HG03442 (cell line): ENCODE results near the gene GRHL3.

Source experiments
- ATAC-seq: cut with Tn5 transposase; IDR thresholded peaks from one replicate; pipeline ENCODE4 v1.9.1; 2021; ENCODE audit warnings: mild to moderate bottlenecking, moderate library complexity; ENCODE audit not compliant: unreplicated experiment

Gene GRHL3

DNA sequence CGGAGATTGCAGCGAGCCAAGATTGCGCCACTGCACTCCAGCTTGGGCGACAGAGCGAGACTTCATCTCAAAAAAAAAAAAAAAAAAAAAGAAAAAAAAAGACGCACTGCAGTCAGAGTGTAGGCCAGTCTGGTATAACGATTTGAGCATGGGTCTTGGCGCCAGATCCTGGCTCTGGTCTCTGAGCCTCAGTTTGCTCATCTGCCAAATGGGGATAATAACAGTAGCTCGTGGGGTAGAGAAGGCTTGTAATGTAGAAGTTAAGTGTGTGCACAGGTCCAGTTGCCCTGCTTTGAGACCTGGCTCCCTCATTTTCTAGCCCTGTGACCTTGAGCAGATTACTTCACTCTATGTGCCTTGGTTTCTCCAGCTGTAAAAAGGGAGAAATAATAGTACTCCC lies 26.3 kb upstream of the GRHL3 start:
- no peak for ATAC-seq

DNA sequence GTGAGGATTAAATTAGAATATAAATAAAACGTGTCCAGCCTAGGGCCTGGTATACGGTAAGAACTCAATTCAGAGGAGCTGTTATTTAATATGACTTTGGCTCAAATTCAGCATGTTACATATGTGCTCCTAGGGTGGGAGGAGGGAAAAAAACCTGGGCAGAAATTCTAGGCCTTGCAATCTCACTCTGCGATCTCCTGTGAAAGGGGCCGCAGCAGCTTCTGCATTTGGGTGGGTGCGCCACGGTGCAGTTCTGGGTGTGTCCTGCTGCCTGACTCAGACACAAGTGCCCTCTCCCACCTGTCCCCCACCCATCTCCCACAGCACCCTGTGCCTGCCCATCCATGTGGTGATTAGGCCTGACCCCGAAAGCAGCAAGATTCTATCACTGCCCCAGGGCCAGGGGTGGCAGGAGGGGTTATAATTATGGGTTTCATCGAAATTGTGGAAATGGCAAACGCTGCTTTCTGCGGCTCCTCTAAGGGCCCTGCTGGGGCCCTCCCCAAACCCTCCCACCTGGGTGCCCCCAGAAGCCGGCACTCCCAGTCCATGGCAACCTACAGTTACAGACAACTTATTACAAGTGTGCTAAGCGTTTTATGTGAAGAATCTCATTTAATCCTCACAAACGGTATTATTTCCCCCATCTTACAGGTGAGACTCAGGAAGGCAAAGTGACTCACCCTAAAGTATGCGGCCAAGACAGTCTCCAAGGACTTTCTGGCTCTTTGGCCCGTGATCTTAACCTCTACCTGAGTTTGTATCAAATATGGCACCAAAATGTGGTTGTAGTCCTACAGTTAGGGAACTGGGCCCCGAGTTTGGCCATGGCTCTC lies 25.5 kb upstream of the GRHL3 start:
- no peak for ATAC-seq

DNA sequence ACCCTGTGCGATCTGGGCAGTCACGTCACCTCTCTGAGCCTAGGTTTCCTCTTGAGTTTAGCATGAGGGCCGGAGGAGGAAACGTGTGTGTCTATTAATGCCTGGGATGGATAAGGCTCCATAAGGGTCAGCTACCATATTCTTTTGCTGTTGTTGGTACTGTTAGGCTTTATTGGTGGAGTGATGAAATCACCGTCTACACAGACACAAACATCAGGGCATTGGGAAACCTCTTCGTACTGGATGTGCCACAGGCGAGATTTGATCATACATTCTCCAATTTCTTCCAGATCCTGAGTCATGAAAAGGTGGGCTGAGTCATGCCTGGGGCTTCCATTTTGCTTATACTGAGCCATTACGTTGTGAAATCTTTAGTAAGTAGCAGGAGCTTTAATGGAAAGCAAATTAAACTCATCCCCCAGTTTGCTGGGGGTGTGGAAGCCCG lies 24.9 kb upstream of the GRHL3 start:
- ATAC-seq = no peak

DNA sequence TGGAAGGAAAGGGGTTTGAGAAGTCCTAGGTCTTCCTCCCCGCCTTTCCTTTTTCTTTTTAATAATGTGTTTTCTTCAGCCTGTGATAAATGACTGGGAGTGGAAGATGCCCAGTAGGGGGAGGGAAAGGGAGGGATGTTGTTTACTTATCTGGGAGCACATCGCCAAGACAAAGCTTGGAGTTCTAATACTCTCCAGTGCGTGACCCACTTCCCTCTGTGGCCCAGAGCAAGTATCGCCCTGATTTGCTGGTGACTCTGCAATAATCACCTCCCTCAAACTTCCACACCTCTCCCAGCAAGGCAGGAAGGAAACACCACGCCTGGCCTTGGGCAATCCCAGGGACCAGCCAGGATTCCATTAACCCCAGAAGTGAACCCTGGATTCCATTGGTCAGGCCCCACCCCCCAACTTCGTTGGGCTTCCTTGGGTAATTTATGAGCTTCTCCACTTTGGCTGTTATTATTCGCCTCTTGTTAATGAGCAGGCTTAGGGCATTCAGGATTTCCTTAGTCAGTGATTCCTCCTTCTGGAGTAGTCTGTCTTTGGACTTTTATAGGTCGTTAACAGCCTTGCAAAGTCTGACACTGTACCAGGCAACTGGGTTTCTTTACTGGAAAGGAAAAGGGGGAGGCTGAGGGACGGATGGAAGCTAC lies 24.3 kb upstream of the GRHL3 start:
- no peak for ATAC-seq

DNA sequence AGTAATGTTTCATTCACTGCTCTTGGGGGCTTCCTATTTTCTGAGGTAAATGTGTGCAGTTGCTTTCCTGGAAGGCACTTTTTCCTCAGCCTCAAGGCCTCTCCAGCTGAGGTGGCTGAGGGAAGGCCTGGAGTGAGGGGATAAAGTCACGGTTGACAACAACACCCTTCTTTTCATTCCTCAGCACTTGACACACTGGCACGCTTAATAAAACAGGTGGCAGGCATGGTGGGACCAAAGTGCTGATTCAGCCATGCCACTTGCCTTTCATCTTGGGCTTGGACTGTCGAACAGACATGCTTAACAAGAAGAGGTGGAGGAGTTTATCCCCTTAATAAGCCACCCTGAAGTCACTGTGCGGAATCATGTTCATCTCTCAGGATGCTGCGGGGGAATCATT lies 23.6 kb upstream of the GRHL3 start:
- ATAC-seq = no peak

DNA sequence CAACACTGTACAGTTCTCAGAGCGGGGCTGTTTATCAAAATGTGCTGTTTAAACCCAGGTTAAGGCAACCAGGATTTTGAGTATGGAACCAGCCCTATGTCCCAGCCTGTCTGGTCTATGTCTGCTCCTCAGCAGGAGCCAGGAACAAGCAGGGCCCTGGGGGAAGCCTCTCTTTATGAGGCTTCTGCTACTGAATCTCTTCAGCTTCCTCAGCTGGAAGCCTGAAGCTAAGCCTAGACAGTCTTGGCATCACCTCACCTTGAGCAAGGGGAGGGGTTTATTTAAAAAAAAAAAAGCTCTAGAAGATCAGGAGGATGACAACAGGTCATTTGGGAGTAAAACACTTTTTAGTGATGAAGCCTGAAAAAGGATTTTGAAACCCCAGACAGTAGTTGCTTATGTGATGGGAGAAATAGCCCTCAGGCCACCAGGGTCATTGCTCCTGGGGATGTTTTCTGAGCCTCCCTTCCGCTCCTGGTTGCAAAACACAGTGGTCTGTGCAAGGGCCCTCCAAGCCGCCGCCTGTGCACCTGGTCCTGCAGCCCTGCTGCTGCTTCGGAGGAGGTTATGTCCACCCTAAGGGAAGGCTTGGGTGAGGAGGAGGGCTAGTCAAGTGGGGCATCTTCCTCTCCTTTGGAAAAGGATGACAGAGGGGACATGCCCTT lies 21.8 kb upstream of the GRHL3 start:
- ATAC-seq = no peak

DNA sequence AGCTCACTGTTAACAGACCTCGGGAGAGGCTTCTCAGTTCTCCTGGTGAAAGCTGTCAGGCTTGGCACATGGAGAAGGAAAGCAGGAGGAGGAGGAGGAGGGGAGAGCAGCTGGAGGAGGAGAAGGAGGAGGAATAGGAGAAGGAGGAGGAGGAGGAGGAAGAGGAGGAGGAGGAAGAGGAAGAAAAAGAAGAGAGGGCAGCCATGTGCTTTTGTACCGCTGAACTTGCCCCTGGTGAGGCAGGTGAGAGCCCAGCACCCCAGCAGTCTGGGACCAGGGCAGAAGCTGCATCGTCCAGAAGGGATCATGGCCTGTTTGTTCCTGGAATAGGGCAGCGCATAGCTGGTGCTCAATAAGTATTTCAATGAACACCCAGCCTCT lies 21.3 kb upstream of the GRHL3 start:
- ATAC-seq = no peak

DNA sequence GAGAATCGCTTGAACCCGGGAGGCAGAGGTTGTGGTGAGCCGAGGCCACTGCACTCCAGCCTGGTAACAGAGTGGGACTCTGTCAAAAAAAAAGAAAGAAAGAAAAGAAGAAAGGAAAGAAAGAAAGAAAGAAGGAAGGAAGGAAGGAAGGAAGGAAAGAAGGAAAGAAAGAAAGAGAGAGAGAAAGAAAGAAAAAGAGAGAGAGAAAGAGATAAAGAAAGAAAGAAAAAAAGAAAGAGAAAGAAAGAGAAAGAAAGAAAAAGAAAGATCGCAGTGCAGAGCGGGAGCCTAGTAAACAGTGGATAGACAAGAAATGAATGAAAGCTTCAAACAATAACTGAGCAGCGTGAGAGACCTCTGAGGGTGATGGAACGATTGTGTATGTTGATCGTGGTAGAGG lies 20.6 kb upstream of the GRHL3 start:
- ATAC-seq = no peak

DNA sequence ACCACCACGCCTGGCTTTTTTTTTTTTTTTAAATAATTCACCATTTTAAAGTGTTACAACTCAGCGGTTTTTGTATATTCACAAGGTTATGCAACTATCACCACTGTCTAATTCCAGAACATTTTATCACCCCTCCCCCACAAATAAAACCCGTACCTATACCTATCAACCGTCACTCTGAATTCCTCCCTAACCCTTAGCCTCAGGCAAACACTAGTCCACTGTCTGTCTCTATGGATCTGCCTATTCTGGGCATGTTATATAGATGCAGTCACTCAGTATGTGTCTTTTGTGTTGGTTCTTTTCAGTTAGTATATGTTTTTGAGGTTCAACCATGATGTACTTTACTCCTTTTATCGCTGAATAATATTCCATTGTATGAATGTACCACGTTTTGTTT lies 19.3 kb upstream of the GRHL3 start:
- no peak for ATAC-seq

DNA sequence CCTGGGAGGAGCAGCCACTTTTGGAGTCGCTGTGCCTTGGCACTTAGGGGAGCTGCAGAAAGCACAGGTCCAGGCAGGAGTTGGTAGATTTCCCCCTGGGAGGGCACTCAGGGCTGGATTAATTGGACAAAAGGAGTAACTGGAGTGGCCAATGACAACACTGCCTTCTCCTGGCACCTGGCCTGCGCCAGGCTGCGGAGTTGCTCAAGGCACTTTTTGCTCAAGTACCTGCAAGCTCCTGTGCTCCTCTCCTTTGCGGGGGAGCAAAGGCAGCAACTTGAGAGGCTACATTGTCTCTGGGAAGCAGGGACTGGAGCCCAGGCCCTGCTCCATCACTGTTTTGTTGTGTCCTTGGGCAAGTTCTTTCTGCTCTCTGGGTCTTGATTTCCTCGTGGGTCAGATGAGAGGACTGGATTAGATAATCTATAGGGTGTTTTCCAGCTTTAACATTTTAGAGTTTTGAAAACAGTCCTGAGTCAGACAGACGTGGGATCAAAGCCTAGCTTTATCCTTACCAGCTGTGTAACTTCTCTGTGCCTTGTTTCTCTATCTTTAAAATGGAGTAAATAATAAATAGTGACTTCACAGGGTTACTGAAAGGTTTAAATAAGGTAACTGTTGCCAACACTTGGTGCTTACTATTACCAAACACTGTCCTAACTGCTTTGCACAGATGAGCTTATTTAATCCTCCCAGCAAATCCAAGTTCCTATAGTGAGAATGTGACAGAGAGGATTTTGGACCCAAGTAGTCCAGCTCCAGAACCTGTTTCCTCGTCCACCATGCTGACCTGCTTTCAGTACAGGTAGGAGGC lies 18.0 kb upstream of the GRHL3 start:
- no peak for ATAC-seq

DNA sequence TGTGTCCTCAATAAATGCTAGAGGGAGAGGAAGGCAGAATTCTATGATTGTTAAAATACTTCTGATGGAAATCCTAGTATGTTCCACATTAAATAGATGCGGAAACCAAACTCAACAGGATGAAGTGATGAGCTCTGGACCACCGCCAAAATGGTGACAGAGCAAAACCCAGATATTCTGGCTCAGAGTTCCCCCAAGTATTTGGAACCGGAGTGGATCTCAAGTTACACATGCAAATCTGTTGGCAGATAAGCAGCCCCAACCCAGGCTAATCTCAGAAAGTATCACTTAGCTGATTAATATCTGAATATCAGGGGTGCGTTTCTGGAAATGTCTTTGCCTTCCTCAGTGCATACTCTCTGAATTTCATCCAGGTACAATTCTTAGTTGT lies 17.4 kb upstream of the GRHL3 start:
- no peak for ATAC-seq

DNA sequence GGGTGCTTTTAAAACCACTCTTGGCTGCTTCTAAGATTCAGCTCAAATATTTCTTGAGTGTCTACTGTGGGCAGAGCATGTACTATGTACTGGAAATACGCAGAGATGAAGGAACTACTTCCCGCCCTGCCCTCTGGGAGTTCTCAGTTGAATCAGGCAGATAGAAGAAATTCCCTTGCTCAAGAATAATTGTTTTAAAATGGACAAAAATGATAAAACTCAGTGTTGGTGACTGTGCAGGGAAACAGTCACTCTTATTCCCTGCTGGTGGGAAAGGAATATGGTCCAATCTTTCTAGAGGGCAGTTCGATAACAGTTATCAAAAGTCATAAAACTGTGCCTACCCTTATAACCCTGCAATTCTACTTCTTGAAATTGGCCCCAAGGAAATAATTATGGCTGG lies 16.9 kb upstream of the GRHL3 start:
- ATAC-seq = no peak

DNA sequence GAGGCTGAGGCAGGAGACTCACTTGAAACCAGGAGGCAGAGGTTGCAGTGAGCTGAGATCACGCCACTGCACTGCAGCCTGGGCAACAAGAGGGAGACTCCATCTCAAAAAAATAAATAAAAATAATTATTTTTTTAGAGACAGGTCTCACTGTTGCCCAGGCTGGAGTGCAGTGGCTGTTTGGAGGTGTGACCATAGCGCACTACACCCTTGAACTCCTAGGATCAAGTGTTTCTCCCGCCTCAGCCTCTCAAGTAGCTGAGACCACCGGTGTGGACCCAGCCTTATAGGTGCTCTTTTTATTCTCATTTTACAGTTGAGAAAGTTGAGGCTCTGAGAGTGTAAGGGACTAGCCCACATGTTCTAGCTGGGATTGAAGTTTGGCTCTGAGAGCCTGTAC lies 15.6 kb upstream of the GRHL3 start:
- ATAC-seq = no peak

DNA sequence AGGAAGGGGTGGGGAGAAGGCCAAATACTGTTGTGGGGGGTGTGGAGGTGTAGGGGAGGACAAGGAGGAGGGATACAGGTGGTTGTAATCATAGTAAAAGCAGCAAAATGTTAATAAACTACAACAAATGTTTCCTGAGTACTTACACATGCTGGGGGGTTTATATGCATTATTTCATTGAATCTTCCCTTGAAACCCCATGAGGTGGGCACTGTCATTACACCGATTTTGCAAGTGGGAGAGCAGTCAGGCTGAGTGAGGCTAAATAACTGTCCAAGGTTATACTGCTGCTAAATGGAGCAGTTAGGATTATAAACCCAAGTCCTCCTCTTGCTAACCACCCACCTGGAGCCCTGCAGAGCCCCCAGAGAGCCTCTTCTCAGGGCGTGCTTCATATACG lies 14.4 kb upstream of the GRHL3 start:
- no peak for ATAC-seq

DNA sequence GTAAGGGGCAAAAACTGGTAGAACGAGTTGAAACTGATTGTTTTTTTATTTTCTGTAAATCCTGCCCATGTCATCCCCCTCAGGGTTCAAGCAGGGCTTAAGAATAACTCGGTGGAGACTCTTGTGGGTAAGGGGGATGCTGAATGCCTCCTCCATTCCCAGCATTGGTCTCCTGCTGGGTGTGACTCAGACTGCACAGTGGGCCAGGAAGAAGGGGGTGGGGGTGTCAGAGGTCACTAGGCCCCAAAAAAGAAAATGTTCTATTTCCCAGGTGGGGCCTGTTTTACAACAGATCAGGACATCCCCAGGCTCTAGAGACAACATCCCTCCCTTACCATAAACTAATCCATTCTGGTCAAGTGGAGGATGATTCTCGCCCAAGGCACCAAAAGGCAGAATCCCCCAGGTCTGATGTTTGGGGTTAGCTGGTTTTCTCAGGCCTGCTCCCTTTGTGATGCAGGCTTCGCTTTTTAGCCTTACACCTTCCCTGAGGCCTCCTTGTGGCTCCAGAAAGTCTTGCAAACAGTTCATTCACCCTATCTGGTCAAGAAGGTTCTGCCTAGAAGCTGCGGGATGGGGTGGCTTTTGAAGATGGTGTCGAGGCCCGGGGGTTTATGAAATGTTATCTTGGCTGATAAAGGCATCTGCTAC lies 10.7 kb upstream of the GRHL3 start:
- ATAC-seq = no peak

DNA sequence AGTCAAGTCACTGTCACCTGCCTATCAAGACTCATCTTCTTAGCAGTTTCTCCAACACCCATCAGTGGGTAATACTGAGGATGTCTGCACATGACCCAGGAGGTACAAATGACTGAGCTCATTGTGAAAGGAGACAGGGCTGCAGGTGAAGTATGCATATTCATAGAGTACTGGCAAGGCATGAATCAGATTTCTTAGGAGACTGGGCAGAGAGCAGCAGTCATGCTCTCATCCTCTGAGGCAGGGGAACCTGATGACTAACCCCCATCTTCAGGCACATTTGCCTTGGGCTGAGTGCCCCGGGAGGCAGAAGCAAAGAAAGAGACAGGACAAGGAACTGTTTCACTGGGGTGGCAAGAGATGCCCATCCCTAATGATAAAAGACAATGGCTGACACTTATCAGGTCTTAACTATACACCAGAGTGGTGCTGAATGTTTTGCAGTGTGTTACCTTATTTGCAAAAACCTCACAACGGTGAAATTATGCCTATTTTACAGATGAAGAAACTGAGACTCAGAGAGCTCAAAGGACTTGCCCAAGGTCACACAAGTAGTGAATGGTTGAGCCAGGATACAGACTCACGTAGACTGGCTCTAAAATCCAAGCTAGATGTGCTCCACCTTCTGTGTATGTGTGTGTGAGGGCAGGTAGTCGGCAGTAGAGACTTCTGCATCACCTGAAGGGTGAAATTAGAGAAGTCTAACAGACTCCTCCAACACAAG lies 9.2 kb upstream of the GRHL3 start:
- no peak for ATAC-seq

DNA sequence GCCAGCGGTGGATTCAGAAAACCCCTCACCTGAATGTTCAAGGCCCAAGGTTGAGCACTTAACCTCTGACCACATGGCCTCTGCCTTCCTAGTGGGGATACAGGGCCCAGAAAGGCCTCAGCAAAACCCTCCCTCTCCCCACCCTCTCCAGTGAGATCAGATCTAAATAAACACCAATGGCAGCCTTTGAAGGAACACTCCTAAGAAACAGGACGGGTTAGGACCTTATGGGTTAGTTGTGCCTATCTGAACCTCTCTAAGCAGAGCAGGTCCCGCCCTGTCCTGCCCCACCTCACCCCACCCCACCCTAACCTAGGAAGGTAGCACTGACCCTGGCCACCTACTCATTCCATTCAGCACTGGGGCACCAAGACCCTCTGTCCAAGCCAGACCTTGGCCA lies 7.9 kb upstream of the GRHL3 start:
- ATAC-seq = no peak

DNA sequence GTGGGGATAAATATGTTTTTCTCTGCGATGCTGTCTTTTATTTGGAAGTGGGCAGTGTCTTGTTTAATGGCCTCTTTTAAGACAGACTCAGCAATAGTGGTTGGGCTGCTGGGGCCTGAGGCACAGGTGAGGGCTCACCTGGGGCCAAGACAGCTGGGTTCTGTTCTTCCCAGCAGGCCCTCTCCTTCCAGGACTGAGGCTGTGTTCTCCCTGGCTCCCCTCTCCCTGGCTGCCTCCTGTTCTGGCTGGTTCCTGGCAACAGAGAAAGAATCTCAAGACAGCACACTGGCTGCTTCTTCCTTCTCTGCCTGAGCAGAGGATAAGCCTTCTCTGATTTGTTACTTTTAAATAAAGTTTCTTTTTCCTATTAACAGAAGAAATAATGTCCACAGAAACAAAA lies 7.4 kb upstream of the GRHL3 start:
- no peak for ATAC-seq

DNA sequence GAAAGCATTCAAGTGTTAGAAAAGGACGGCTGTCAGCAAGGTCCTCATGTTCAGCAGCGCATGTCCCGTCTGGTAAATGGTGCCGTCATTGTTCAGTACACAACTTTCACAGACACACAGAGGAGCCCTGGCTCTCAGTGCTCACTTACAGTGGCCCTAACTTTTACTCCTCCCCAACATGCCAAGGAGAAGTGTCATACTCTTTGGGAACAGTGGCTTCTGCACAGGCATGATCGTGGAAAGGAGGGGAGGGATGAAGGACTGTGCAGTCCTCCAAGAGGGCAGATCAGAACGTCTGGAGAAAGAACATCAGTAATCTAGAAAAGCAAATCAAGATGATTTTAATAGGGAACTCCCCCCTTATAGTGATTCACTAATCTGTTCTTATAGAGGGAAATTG lies 3.8 kb upstream of the GRHL3 start:
- ATAC-seq = no peak

DNA sequence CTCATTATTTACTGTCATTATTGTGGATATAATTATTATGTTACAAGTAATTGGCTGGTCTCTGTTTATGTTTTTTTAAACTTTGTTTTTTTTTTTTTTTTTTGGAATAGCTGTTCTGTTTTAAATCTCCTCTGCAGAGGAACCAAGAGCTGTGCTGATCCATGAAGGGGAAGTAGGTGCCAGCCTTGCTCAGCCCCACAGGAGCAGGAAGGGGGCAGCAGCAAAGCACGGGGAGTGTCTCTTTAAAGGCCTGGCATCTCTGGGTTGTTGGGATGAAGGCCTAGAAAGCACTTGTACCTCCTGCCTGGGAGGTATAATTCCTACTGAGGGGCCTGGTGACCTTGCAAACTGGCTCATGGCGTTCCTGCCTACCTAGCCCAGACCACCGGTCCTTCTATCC lies 2.5 kb upstream of the GRHL3 start:
- no peak for ATAC-seq
